ENCODE data around the gene MRGPRF. TPM values are rescaled to one million over a fixed set of nuclear protein-coding genes. Genes with fewer than 3 reads are reported as not detected.

The MRGPRF gene
- total RNA-seq, 3 donors from 2014 or later (not counting 1 experiment from before 2014, with no cell fraction given): not detected

GRCh38 chr11:68965901-68966853 is 46.9 kb downstream of the MRGPRF start:
- Mint-ChIP-seq H3K9me3 (no peaks in the 10 kb centered on the region), H3K36me3 (no peaks in the 10 kb centered on the region), H3K27ac (no peak overlapping the region), H3K27me3 (ENCODE audit: low read depth in 2 of 2) (peaks cover 0 to 7% of the 10 kb centered on the region in 2 donors), H3K4me1 (peaks cover 4 to 5% of the 10 kb centered on the region in 2 donors), H3K4me3 (no peak overlapping the region)
- Histone ChIP-seq H3K36me3 (ENCODE audit: control insufficient read depth, insufficient read depth, low read length) (no peaks in the 10 kb centered on the region), H3K4me3 (ENCODE audit: low read length) (no peak overlapping the region), H3K27ac (ENCODE audit: low read length) (no peak overlapping the region), H3K4me1 (ENCODE audit: control insufficient read depth, insufficient read depth, low read length) (no peaks in the 10 kb centered on the region), H3K27me3 (ENCODE audit: control insufficient read depth, insufficient read depth, low read length) (no peaks in the 10 kb centered on the region), H3K9me3 (ENCODE audit: control insufficient read depth, insufficient read depth, low read length) (no peaks in the 10 kb centered on the region)
- no peak for TF ChIP-seq CTCF (IDR thresholded peaks at IDR 0.05)
- 88% methylated on average over 14 of the region's 15 CpGs for WGBS (ENCODE audit: insufficient coverage)
- intact Hi-C loops (cut with micrococcal nuclease): no loop called here
- DNase-seq (peak in 1 of 2 donors; percentile 44), ATAC-seq (no peak)

GRCh38 chr11:68963779-68964178 is 49.3 kb downstream of the MRGPRF start:
- WGBS (ENCODE audit: insufficient coverage): 96% methylated on average over 3 of the region's 3 CpGs
- Histone ChIP-seq H3K27ac (ENCODE audit: low read length) (no peak overlapping the region), H3K4me1 (ENCODE audit: control insufficient read depth, insufficient read depth, low read length) (no peaks in the 10 kb centered on the region), H3K36me3 (ENCODE audit: control insufficient read depth, insufficient read depth, low read length) (no peaks in the 10 kb centered on the region), H3K4me3 (ENCODE audit: low read length) (no peak overlapping the region), H3K9me3 (ENCODE audit: control insufficient read depth, insufficient read depth, low read length) (no peaks in the 10 kb centered on the region), H3K27me3 (ENCODE audit: control insufficient read depth, insufficient read depth, low read length) (no peaks in the 10 kb centered on the region)
- peaks cover 4 to 5% of the 10 kb centered on the region in 2 donors for H3K4me1 Mint-ChIP-seq
- no peak overlapping the region for H3K27ac Mint-ChIP-seq
- H3K4me3 Mint-ChIP-seq: no peak overlapping the region
- intact Hi-C loops (cut with micrococcal nuclease): no loop called here
- H3K36me3 Mint-ChIP-seq: no peaks in the 10 kb centered on the region
- peaks cover 0 to 7% of the 10 kb centered on the region in 2 donors for H3K27me3 Mint-ChIP-seq (ENCODE audit: low read depth in 2 of 2)
- TF ChIP-seq CTCF (IDR thresholded peaks at IDR 0.05): no peak
- H3K9me3 Mint-ChIP-seq: no peaks in the 10 kb centered on the region
- ATAC-seq: peak in 1 of 3 donors; percentile 61
- peak in 1 of 2 donors; percentile 29 for DNase-seq

- intact Hi-C loops (cut with micrococcal nuclease): no loop called here
- Mint-ChIP-seq H3K4me3 (no peak overlapping the region), H3K4me1 (peaks cover 4 to 5% of the 10 kb centered on the region in 2 donors), H3K9me3 (no peaks in the 10 kb centered on the region), H3K27ac (no peak overlapping the region), H3K27me3 (ENCODE audit: low read depth in 2 of 2) (peaks cover 0 to 2% of the 10 kb centered on the region in 2 donors), H3K36me3 (no peaks in the 10 kb centered on the region)
- peak in 1 of 2 donors; percentile 74 for DNase-seq
- TF ChIP-seq CTCF (IDR thresholded peaks at IDR 0.05): no peak
- WGBS (ENCODE audit: insufficient coverage): 67% methylated on average over 15 of the region's 16 CpGs
- Histone ChIP-seq H3K27ac (ENCODE audit: low read length) (no peak overlapping the region), H3K9me3 (ENCODE audit: control insufficient read depth, insufficient read depth, low read length) (no peaks in the 10 kb centered on the region), H3K4me1 (ENCODE audit: control insufficient read depth, insufficient read depth, low read length) (no peaks in the 10 kb centered on the region), H3K27me3 (ENCODE audit: control insufficient read depth, insufficient read depth, low read length) (no peaks in the 10 kb centered on the region), H3K36me3 (ENCODE audit: control insufficient read depth, insufficient read depth, low read length) (no peaks in the 10 kb centered on the region), H3K4me3 (ENCODE audit: low read length) (no peak overlapping the region)
- peak in 1 of 3 donors; percentile 28 for ATAC-seq
Measured at GRCh38 chr11:68962527-68963250, 50.4 kb downstream of the MRGPRF start.
